HT-29 (cell line): ENCODE results near the gene GAGE10. TPM values are rescaled to one million over a fixed set of nuclear protein-coding genes. Genes with fewer than 3 reads are reported as not detected.
"Not testable (repeated sequence)": the region's sequence is repeated elsewhere in the genome, so short reads cannot be mapped to it uniquely, and the experiment has no call there.

Experiments used
- DNase-seq: peaks from one replicate; pipeline ENCODE4 v3.0.0-alpha.2; 2015; ENCODE audit warnings: low spot score
- total RNA-seq: library from RNA; depleted of rRNA; stranded (reverse); fragments of >200 nt; shearing (Covaris generic); gene quantifications from 2 replicates; pipeline ENCODE4 v1.2.3, GENCODE V29; 2014; rRNA removed

Gene GAGE10
- total RNA-seq, 1 experiment from 2014 or later = not detected

- not testable (repeated sequence) for DNase-seq
Measured at GRCh38 chrX:49322266-49322665, 18.8 kb downstream of the GAGE10 start.

- DNase-seq = not testable (repeated sequence)
Measured at GRCh38 chrX:49323735-49324134, 20.3 kb downstream of the GAGE10 start.

GRCh38 chrX:49330421-49330820 is 27.0 kb downstream of the GAGE10 start:
- not testable (repeated sequence) for DNase-seq

- not testable (repeated sequence) for DNase-seq
Measured at GRCh38 chrX:49331282-49331681, 27.8 kb downstream of the GAGE10 start, which contains the start of gene GAGE13. Gene GAGE13 (plus strand): TSS chrX:49331582. CDS start chrX:49332738, 1,156 bp downstream.

- DNase-seq = not testable (repeated sequence)
Measured at GRCh38 chrX:49331841-49332240, 28.4 kb downstream of the GAGE10 start.

- not testable (repeated sequence) for DNase-seq
Measured at GRCh38 chrX:49341449-49341848, 38.0 kb downstream of the GAGE10 start.

- DNase-seq = not testable (repeated sequence)
Measured at GRCh38 chrX:49344496-49345175, 41.2 kb downstream of the GAGE10 start.

GRCh38 chrX:49345402-49345801 is 42.0 kb downstream of the GAGE10 start:
- not testable (repeated sequence) for DNase-seq

- not testable (repeated sequence) for DNase-seq
Measured at GRCh38 chrX:49346150-49346549, 42.7 kb downstream of the GAGE10 start.

Other genes starting within 250 kb of the GAGE10 start
- gene CCDC120, start 244.6 kb upstream of the GAGE10 start, total RNA-seq = 10.6 and 12.6 TPM in 2 replicates
- gene PRAF2, start 229.6 kb upstream of the GAGE10 start, total RNA-seq = 0.15 and 0.57 TPM in 2 replicates
- gene WDR45, start 223.8 kb upstream of the GAGE10 start, total RNA-seq = 46.5 and 65.5 TPM in 2 replicates
- gene GPKOW, start 179.9 kb upstream of the GAGE10 start, total RNA-seq = 39.4 and 41.6 TPM in 2 replicates
- 12.6 and 13.6 TPM in 2 replicates for gene MAGIX, start 140.9 kb upstream of the GAGE10 start, total RNA-seq
- 27.3 and 28.1 TPM in 2 replicates for gene PLP2, start 131.7 kb upstream of the GAGE10 start, total RNA-seq
- gene PRICKLE3, start 117.3 kb upstream of the GAGE10 start, total RNA-seq = 19.0 and 22.3 TPM in 2 replicates
- gene SYP, start 103.5 kb upstream of the GAGE10 start, total RNA-seq = 0.61 and 1.1 TPM in 2 replicates
- gene CACNA1F, start 70.3 kb upstream of the GAGE10 start, total RNA-seq = not detected in 2 replicates
- 25.0 and 27.7 TPM in 2 replicates for gene CCDC22, start 68.2 kb upstream of the GAGE10 start, total RNA-seq
- not detected in 2 replicates for gene FOXP3, start 38.9 kb upstream of the GAGE10 start, total RNA-seq
- gene PPP1R3F, start 33.9 kb upstream of the GAGE10 start, total RNA-seq = 7.2 and 7.3 TPM in 2 replicates
- not detected in 2 replicates for gene GAGE12J, start 18.4 kb downstream of the GAGE10 start, total RNA-seq
- gene GAGE13, start 27.9 kb downstream of the GAGE10 start, total RNA-seq = not detected in 2 replicates
- gene GAGE12C, start 228.5 kb downstream of the GAGE10 start, total RNA-seq = not detected in 2 replicates
- not detected in 2 replicates for gene GAGE12D, start 238.1 kb downstream of the GAGE10 start, total RNA-seq
- not detected in 2 replicates for gene GAGE12E, start 247.6 kb downstream of the GAGE10 start, total RNA-seq